Right forelimb (tissue), 1 donor: Measurements from ENCODE around the gene CORO6.
"Not testable (repeated sequence)": the region's sequence is repeated elsewhere in the genome, so short reads cannot be mapped to it uniquely, and the experiment has no call there.

Experiments used
- DNase-seq: peaks from one replicate; pipeline ENCODE4 v3.0.0-alpha.2; 2018

Gene CORO6

GRCh38 chr17:29622337-29623282 is at the start of gene CORO6:
TSS of gene CORO6 (minus strand) at chr17:29622912. CDS start at chr17:29621421, 1,491 bp downstream.
- no peak for DNase-seq

- no peak for DNase-seq
Measured at GRCh38 chr17:29671661-29672060, 48.9 kb upstream of the CORO6 start.

GRCh38 chr17:29669266-29669665 is 46.6 kb upstream of the CORO6 start:
- no peak for DNase-seq

GRCh38 chr17:29667969-29668368 is 45.3 kb upstream of the CORO6 start:
- no peak for DNase-seq

- DNase-seq = no peak
Measured at GRCh38 chr17:29665481-29665810, 42.7 kb upstream of the CORO6 start.

- DNase-seq = no peak
Measured at GRCh38 chr17:29664743-29665480, 42.2 kb upstream of the CORO6 start.

GRCh38 chr17:29663155-29663554 is 40.4 kb upstream of the CORO6 start:
- no peak for DNase-seq

GRCh38 chr17:29661213-29661612 is 38.5 kb upstream of the CORO6 start:
- DNase-seq = no peak

GRCh38 chr17:29659155-29659554 is 36.4 kb upstream of the CORO6 start:
- DNase-seq = no peak

GRCh38 chr17:29655323-29655722 is 32.6 kb upstream of the CORO6 start:
- no peak for DNase-seq

- no peak for DNase-seq
Measured at GRCh38 chr17:29653995-29654714, 31.4 kb upstream of the CORO6 start.

GRCh38 chr17:29652976-29653375 is 30.3 kb upstream of the CORO6 start:
- DNase-seq = no peak

- not testable (repeated sequence) for DNase-seq
Measured at GRCh38 chr17:29651913-29652312, 29.2 kb upstream of the CORO6 start.

GRCh38 chr17:29650396-29650795 is 27.7 kb upstream of the CORO6 start:
- no peak for DNase-seq

- no peak for DNase-seq
Measured at GRCh38 chr17:29649359-29649758, 26.6 kb upstream of the CORO6 start.

- DNase-seq = no peak
Measured at GRCh38 chr17:29648005-29648404, 25.3 kb upstream of the CORO6 start.

GRCh38 chr17:29645515-29646051 is 22.9 kb upstream of the CORO6 start:
- DNase-seq = no peak

GRCh38 chr17:29643817-29644160 is 21.1 kb upstream of the CORO6 start:
- DNase-seq = no peak

- DNase-seq = no peak
Measured at GRCh38 chr17:29642171-29642611, 19.5 kb upstream of the CORO6 start.

- no peak for DNase-seq
Measured at GRCh38 chr17:29640981-29641642, 18.4 kb upstream of the CORO6 start.

GRCh38 chr17:29640413-29640812 is 17.7 kb upstream of the CORO6 start:
- no peak for DNase-seq

GRCh38 chr17:29633886-29634285 is 11.2 kb upstream of the CORO6 start:
- DNase-seq = no peak
